Neuron (in vitro differentiated cells): ENCODE results near the gene CSNK1G1.
"Not testable (repeated sequence)": the region's sequence is repeated elsewhere in the genome, so short reads cannot be mapped to it uniquely, and the experiment has no call there.

Experiments used
- H2AFZ ChIP-seq: one replicate; pipeline ENCODE4 v1.6.1; 2013; ENCODE audit warnings: low read depth, mild to moderate bottlenecking, inconsistent platforms, low read length, moderate library complexity
- H3K27me3 ChIP-seq: one replicate; pipeline ENCODE4 v1.6.1; 2013; ENCODE audit warnings: low read length; ENCODE audit not compliant: insufficient read depth
- H3K36me3 ChIP-seq: one replicate; pipeline ENCODE4 v1.6.1; 2013; ENCODE audit warnings: low read length; ENCODE audit not compliant: insufficient read depth
- H3K4me1 ChIP-seq: one replicate; pipeline ENCODE4 v1.6.1; 2013; ENCODE audit warnings: low read length; ENCODE audit not compliant: insufficient read depth
- H3K4me3 ChIP-seq: 2 replicates; pipeline ENCODE4 v1.5.1; 2013; ENCODE audit warnings: mild to moderate bottlenecking, low read length, moderate library complexity
- H3K9me3 ChIP-seq: one replicate; pipeline ENCODE4 v1.6.1; 2013; ENCODE audit warnings: low read length

CSNK1G1 gene

DNA sequence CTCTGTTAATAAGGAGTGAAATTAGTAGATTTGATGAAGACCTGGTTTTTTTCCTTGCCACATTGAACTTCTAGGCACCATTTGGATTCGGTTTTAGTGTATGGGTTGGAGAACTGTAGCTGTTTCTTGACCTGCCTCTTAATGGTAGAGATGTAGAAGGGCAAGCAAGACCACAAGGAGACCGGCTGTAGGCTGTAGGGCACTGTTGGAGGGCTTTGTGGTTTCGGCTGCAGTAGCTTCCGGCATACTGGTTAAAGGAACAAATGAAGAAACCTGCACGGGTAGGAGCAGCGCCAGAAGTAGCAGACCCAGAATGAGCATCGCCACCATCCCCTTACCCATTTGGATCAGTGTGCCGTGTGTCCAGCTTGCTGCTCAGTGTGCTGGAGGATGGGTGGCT is 17.4 kb upstream of the CSNK1G1 start:
- Histone ChIP-seq H2AFZ (no peak overlapping the region), H3K9me3 (no peaks in the 10 kb centered on the region), H3K4me1 (no peaks in the 10 kb centered on the region), H3K36me3 (peaks cover 33% of the 10 kb centered on the region), H3K4me3 (no peak overlapping the region), H3K27me3 (no peaks in the 10 kb centered on the region)

DNA sequence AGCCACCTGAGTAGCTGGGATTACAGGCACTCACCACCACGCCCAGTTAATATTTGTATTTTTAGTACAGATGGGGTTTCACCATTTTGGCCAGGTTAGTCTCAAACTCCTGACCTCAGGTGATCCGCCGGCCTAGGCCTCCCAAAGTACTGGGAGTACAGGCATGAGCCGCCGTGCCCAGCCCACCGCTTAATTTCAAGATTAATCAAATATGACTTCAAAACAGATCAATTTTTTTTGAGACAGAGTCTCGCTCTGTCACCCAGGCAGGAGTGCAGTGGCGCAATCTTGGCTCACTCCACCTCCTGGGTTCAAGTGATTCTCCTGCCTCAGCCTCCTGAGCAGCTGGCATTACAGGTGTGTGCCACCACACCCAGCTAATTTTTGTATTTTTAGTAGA is 15.4 kb upstream of the CSNK1G1 start:
- H2AFZ ChIP-seq, H3K4me3 ChIP-seq: not testable (repeated sequence)
- H3K36me3 ChIP-seq = peaks cover 33% of the 10 kb centered on the region

DNA sequence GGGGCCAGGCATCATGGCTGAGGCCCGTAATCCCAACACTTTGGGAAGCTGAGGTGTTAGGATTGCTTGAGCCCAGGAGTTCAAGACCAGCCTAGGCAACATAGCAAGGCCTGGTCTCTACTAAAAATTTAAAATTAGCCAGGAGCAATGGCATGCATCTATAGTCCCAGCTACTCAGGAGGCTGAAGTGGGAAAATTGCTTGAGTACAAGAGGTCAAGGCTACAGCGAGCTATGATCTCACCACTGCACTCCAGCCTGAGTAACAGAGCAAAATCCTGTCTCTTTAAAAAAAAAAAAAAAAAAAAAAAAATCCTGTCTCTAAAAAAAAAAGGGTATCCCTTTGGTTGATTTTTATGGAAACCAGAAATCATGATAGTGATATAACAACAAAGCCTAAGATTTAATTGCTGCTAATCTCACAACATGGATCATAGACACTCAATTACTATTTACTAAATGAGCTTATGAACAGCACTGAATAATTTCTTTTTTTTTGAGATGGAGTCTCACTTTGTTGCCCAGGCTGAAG is 13.2 kb upstream of the CSNK1G1 start:
- H3K9me3 ChIP-seq = no peaks in the 10 kb centered on the region
- H3K36me3 ChIP-seq = peaks cover 26% of the 10 kb centered on the region
- H3K27me3 ChIP-seq = no peaks in the 10 kb centered on the region
- H3K4me3 ChIP-seq = no peak overlapping the region
- H2AFZ ChIP-seq = no peak overlapping the region
- H3K4me1 ChIP-seq = no peaks in the 10 kb centered on the region

More for the DNA sequence above, 15.4 kb upstream of the CSNK1G1 start:
- not testable (repeated sequence) for H3K9me3 ChIP-seq, H3K4me1 ChIP-seq, H3K27me3 ChIP-seq

DNA sequence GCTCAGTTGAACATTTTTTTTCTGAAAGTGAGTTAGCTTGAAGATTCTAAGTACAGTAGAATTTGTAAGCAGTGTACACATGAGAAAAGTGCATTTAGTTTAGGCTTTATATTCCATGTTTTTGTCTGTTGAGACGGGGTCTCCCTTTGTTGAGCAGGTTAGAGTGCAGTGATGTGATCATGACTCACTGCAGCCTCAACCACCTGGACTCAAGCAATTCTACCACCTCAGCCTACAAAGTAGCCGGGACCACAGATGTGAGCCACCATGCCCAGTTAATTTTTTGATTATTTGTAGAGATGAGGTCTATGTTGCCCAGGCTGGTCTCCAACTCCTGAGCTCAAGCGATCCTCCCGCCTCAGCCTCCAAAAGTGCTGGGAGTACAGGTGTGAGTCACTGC is 5.3 kb upstream of the CSNK1G1 start:
- Histone ChIP-seq H3K9me3 (no peaks in the 10 kb centered on the region), H3K4me3 (no peak overlapping the region), H3K36me3 (peaks cover 17% of the 10 kb centered on the region), H3K27me3 (no peaks in the 10 kb centered on the region), H2AFZ (no peak overlapping the region), H3K4me1 (peaks cover 4% of the 10 kb centered on the region)

DNA sequence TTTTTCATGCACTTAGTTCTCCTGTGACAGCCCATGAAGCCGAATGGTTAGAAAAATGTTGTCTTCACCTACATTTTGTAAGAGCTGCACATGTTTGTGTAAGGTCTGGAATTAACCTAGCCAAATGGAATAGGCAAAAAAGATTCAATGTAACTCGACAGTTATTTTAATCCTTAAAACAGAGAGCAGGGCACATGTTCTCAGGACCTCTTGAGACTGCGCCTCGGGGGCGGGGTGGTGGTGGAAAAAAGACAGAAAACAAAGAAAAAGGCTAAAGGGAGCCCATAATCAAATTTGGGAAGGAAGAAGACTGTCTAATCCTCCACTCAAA is 702 bp upstream of the CSNK1G1 start:
- H2AFZ ChIP-seq = peak overlapping the region; percentile 69
- H3K4me1 ChIP-seq = peaks cover 11% of the 10 kb centered on the region
- H3K27me3 ChIP-seq = no peaks in the 10 kb centered on the region
- H3K36me3 ChIP-seq = peaks cover 3% of the 10 kb centered on the region
- peak overlapping the region; percentile 92 for H3K4me3 ChIP-seq
- no peaks in the 10 kb centered on the region for H3K9me3 ChIP-seq

DNA sequence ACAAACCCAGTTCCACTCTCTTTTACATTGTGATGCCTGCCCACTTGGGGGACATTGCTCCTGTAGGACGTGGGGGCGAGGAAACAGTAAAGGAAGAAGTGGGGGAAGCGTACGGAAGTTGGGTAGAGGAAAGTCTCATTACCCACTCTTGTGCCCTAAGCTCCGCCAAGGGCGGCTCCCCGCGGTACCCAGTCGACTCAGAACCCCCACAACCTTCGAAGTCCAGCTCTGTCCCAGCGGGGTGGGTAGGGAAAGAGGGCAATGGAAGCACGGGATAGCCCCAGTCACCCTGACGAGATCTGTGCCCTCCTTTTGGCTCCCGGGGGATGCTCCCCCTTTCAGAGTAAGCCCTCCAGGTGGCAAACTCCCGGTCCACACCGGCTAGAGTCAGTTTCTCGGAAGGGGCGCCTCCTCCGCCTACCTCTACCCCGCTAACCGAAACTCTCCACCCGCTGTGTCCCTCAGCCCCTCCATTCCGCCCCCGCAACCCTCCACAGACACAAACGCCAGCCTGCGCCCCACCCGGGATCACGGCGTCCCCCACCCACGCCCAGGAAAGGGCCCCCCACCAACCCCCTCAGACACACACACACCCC is 527 bp downstream of the CSNK1G1 start:
- Histone ChIP-seq H3K27me3 (no peaks in the 10 kb centered on the region), H3K9me3 (no peaks in the 10 kb centered on the region), H3K4me1 (peaks cover 11% of the 10 kb centered on the region), H2AFZ (peak overlapping the region; percentile 39), H3K36me3 (no peaks in the 10 kb centered on the region), H3K4me3 (peak overlapping the region; percentile 92)

DNA sequence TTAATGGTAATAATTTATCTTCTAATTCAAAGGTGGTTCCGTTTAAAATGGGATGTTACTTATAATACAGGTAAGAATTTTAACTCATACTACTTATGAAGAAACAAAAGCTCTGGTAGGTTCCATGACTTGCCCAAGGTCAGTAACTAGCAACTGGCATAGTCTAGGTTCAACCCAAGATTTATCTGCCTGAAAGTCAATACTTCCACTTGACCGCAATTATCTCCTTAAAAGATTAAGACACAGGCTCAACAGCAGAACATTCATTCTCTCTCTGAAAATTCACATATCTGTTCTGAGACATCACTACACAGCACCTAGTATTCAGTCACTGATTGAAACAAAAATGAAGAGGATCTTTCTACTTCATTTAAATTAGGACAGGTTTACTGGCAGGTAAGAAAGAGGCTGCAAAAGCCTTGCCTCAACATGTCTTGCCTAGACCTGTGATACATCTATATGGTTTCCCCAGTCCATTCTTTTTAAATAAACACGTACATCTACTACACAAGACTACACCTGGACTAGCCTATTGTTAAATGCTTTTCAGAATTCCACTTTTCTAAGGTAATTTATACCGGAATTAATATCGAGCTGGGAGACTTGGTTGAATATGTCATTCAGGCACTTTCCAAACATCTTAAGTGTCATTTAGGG is 1.2 kb downstream of the CSNK1G1 start:
- H3K27me3 ChIP-seq = no peaks in the 10 kb centered on the region
- no peaks in the 10 kb centered on the region for H3K9me3 ChIP-seq
- peak overlapping the region; percentile 92 for H3K4me3 ChIP-seq
- peaks cover 11% of the 10 kb centered on the region for H3K4me1 ChIP-seq
- H2AFZ ChIP-seq = peak overlapping the region; percentile 39
- H3K36me3 ChIP-seq = no peaks in the 10 kb centered on the region

DNA sequence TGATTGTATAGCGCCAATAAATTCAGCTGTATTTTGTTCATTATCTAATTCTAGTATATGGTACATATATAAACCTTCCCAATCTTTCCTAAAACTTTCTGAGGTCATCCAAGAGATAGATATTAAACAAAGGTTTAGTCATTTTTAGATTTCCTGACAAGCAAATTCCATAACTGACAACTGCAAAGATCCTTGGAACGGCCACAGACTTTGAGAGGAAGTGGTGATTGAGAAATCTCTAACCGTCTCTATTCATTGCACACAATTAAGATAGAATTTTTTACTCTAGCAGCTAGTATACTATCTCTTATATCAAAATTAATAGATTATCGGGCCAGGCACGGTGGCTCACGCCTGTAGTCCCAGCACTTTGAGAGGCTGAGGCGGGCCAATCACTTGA is 4.7 kb downstream of the CSNK1G1 start:
- H3K9me3 ChIP-seq = peaks cover 2% of the 10 kb centered on the region
- peaks cover 7% of the 10 kb centered on the region for H3K4me1 ChIP-seq
- no peaks in the 10 kb centered on the region for H3K27me3 ChIP-seq
- H3K4me3 ChIP-seq = no peak overlapping the region
- H3K36me3 ChIP-seq = peaks cover 14% of the 10 kb centered on the region
- H2AFZ ChIP-seq = no peak overlapping the region

DNA sequence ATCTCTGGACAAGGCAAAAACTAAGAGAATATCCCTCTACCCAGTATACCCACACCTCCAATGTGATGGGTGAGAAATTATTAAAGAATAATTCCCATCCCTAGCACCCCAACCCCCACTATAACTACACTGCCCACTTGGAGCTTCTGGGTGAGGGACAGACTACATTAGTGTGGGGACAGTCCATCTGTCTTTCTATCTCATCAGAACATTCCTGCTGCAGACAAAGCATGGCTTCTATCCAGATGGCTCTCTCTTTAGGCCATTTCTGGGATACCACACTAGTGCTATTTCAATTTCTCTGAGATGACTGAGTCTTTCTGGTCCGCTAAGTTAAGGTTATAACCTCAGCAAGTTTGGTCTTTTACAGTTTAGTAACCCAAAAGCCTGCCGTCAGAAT is 6.6 kb downstream of the CSNK1G1 start:
- Histone ChIP-seq H3K27me3 (no peaks in the 10 kb centered on the region), H3K4me1 (peaks cover 6% of the 10 kb centered on the region), H3K9me3 (peaks cover 2% of the 10 kb centered on the region), H2AFZ (no peak overlapping the region), H3K4me3 (no peak overlapping the region), H3K36me3 (peaks cover 14% of the 10 kb centered on the region)

DNA sequence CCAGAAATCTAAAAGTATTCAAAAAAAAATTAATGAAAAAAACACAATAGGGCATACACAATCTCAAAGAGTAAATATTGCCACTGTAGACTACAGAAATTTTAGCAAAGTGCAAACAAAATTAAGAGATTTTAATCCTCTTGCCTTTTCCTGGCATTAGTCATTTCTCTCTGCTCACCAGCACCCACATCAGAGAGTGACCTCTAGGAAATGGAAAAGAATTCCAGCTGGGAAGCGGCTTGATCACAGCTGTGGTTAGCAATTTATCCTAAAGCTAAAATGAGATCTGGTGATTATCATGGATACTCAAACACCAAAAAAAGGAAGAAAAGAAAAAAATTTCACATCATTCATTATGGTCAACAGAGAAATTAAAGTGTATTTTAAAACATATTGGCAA is 7.5 kb downstream of the CSNK1G1 start:
- peaks cover 14% of the 10 kb centered on the region for H3K36me3 ChIP-seq
- peaks cover 5% of the 10 kb centered on the region for H3K4me1 ChIP-seq
- no peak overlapping the region for H3K4me3 ChIP-seq
- H2AFZ ChIP-seq = no peak overlapping the region
- H3K9me3 ChIP-seq = peaks cover 2% of the 10 kb centered on the region
- no peaks in the 10 kb centered on the region for H3K27me3 ChIP-seq

DNA sequence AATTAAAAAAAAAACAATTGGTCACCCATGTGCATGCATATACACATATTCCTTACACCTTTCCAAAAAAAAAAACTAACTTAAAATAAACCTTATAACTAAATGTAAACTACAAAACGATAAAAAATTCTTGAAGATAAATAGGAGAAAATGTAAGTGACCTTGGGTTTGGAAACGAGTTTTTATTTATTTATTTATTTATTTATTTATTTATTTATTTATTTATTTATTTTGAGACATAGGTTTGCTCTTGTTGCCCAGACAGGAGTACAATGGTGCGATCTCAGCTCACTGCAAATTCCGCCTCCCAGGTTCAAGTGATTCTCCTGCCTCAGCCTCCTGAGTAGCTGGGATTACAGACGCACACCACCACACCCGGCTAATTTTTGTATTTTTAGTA is 9.7 kb downstream of the CSNK1G1 start:
- not testable (repeated sequence) for H2AFZ ChIP-seq, H3K4me3 ChIP-seq, H3K4me1 ChIP-seq, H3K9me3 ChIP-seq, H3K27me3 ChIP-seq
- H3K36me3 ChIP-seq = peaks cover 25% of the 10 kb centered on the region

DNA sequence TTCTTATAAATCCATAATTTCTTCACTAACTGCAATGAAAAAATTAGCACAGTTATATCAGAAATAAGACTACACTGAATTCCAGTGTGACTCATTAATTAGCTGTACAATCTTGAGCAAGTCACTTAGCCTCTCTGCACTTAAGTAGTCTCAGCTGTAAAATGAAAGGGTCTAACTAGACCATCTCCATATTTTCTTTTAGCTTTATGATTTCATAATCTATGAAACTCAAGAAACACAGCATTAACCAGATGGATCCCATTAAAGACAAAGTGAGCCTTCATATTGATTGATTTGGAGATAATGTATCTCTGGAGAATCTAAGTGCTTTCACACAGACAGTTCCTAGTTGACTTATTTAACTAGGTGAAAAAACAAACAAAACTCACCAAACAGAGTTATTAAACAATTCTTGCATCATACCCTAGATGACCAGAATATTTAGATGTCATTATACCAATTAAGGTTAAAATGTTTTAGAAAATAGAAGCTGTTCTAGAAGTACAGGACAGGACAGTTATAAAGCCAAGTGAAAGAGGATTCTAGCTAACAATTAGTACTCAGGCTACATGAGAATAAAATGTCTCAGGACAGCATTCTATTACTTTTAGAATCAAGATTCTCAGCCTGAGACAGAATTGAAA is 11.2 kb downstream of the CSNK1G1 start:
- H2AFZ ChIP-seq = no peak overlapping the region
- H3K4me3 ChIP-seq = no peak overlapping the region
- no peaks in the 10 kb centered on the region for H3K27me3 ChIP-seq
- H3K36me3 ChIP-seq = peaks cover 25% of the 10 kb centered on the region
- H3K4me1 ChIP-seq = peaks cover 5% of the 10 kb centered on the region
- H3K9me3 ChIP-seq = peaks cover 2% of the 10 kb centered on the region

DNA sequence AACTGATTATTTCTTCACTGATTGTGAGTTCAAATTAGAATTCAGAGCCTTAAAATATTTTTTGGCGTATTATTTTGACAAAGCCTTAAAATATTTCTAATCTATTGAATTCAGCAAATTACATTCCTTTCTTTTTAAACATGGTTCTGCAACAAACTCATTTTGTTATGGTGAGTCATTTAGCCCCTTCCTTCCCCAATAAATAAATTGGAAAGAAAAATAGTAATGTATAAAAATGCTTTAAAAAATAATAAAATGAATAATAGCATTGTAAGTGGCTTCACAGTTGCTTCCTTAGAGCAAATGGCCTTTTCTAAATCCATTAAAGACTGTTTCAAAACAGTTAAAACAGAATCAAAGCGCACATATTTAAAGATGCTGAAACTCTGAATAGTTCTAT is 12.1 kb downstream of the CSNK1G1 start:
- Histone ChIP-seq H3K9me3 (peaks cover 2% of the 10 kb centered on the region), H3K36me3 (peaks cover 23% of the 10 kb centered on the region), H2AFZ (no peak overlapping the region), H3K4me1 (peaks cover 5% of the 10 kb centered on the region), H3K4me3 (no peak overlapping the region), H3K27me3 (no peaks in the 10 kb centered on the region)
